ENCODE measurements around the gene TIPARP.
"Not testable (repeated sequence)": the region's sequence is repeated elsewhere in the genome, so short reads cannot be mapped to it uniquely, and the experiment has no call there.

Gene TIPARP

GRCh38 chr3:156648086-156648485 is 26.3 kb upstream of the TIPARP start:
- Histone ChIP-seq H3K36me3 (ENCODE audit: control insufficient read depth, insufficient read depth, low read length) (no peaks in the 10 kb centered on the region), H3K9me3 (ENCODE audit: control insufficient read depth, low read length) (peaks cover 3% of the 10 kb centered on the region), H3K27ac (ENCODE audit: low read depth, low read length, severe bottlenecking) (no peak overlapping the region), H3K4me3 (ENCODE audit: extremely low read depth, insufficient read depth, low read length, poor library complexity, severe bottlenecking) (no peak overlapping the region), H3K4me1 (ENCODE audit: control insufficient read depth, insufficient read depth, low read length, poor library complexity, severe bottlenecking) (peaks cover 12% of the 10 kb centered on the region)
- WGBS, 2 experiments (ENCODE audit: insufficient coverage in 2 of 2): 81 to 86% methylated on average over 1 to 2 of the region's 3 CpGs

- no peak overlapping the region for H3K4me3 ChIP-seq (ENCODE audit: extremely low read depth, insufficient read depth, low read length, poor library complexity, severe bottlenecking)
- peaks cover 3% of the 10 kb centered on the region for H3K9me3 ChIP-seq (ENCODE audit: control insufficient read depth, low read length)
- H3K27ac ChIP-seq (ENCODE audit: low read depth, low read length, severe bottlenecking): no peak overlapping the region
- no peaks in the 10 kb centered on the region for H3K4me1 ChIP-seq (ENCODE audit: control insufficient read depth, insufficient read depth, low read length, poor library complexity, severe bottlenecking)
- no CpG with 5 or more reads among the region's 1 CpG for WGBS, 2 experiments (ENCODE audit: insufficient coverage in 2 of 2)
- H3K36me3 ChIP-seq (ENCODE audit: control insufficient read depth, insufficient read depth, low read length): no peaks in the 10 kb centered on the region
These were observed 24.7 kb upstream of the TIPARP start for GRCh38 chr3:156649681-156650080.

GRCh38 chr3:156652661-156653060 is 21.7 kb upstream of the TIPARP start:
- H3K9me3 ChIP-seq (ENCODE audit: control insufficient read depth, low read length); H3K4me3 ChIP-seq (ENCODE audit: extremely low read depth, insufficient read depth, low read length, poor library complexity, severe bottlenecking); H3K36me3 ChIP-seq (ENCODE audit: control insufficient read depth, insufficient read depth, low read length); H3K4me1 ChIP-seq (ENCODE audit: control insufficient read depth, insufficient read depth, low read length, poor library complexity, severe bottlenecking); H3K27ac ChIP-seq (ENCODE audit: low read depth, low read length, severe bottlenecking): not testable (repeated sequence)
- WGBS, 2 experiments (ENCODE audit: insufficient coverage in 2 of 2): no CpG with 5 or more reads among the region's 2 CpGs

DNA sequence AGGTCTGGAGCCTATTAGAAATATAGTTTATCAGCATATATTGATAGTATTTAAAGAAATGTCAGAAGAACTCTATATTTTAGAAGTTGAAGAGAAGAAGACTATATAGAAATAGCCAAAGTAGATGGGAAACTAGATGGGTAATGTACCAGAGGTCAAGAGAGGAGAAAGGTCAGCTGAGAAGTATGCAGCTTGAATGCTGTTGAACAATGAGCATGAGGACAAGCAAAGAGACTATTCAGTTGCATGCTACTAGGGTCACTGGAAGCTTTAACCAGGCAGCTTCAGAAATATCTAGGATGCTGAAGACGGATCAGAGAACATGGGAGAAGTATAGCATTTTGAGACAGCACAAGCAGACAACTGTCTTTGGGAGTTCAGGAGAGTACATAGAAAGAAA is 19.6 kb upstream of the TIPARP start:
- Histone ChIP-seq H3K4me1 (ENCODE audit: control insufficient read depth, insufficient read depth, low read length, poor library complexity, severe bottlenecking) (no peaks in the 10 kb centered on the region), H3K4me3 (ENCODE audit: extremely low read depth, insufficient read depth, low read length, poor library complexity, severe bottlenecking) (no peak overlapping the region), H3K9me3 (ENCODE audit: control insufficient read depth, low read length) (no peaks in the 10 kb centered on the region), H3K36me3 (ENCODE audit: control insufficient read depth, insufficient read depth, low read length) (no peaks in the 10 kb centered on the region), H3K27ac (ENCODE audit: low read depth, low read length, severe bottlenecking) (no peak overlapping the region)
- WGBS, 2 experiments (ENCODE audit: insufficient coverage in 2 of 2): 100% methylated on average over 1 of the region's 1 CpG

- no peaks in the 10 kb centered on the region for H3K36me3 ChIP-seq (ENCODE audit: control insufficient read depth, insufficient read depth, low read length)
- 79 to 89% methylated on average over 2 of the region's 5 CpGs for WGBS, 2 experiments (ENCODE audit: insufficient coverage in 2 of 2)
- H3K27ac ChIP-seq (ENCODE audit: low read depth, low read length, severe bottlenecking): no peak overlapping the region
- H3K9me3 ChIP-seq (ENCODE audit: control insufficient read depth, low read length): no peaks in the 10 kb centered on the region
- H3K4me3 ChIP-seq (ENCODE audit: extremely low read depth, insufficient read depth, low read length, poor library complexity, severe bottlenecking): no peak overlapping the region
- no peaks in the 10 kb centered on the region for H3K4me1 ChIP-seq (ENCODE audit: control insufficient read depth, insufficient read depth, low read length, poor library complexity, severe bottlenecking)
These were observed 18.4 kb upstream of the TIPARP start for GRCh38 chr3:156655819-156656550.

GRCh38 chr3:156657440-156657839 is 16.9 kb upstream of the TIPARP start:
- H3K27ac ChIP-seq (ENCODE audit: low read depth, low read length, severe bottlenecking): no peak overlapping the region

DNA sequence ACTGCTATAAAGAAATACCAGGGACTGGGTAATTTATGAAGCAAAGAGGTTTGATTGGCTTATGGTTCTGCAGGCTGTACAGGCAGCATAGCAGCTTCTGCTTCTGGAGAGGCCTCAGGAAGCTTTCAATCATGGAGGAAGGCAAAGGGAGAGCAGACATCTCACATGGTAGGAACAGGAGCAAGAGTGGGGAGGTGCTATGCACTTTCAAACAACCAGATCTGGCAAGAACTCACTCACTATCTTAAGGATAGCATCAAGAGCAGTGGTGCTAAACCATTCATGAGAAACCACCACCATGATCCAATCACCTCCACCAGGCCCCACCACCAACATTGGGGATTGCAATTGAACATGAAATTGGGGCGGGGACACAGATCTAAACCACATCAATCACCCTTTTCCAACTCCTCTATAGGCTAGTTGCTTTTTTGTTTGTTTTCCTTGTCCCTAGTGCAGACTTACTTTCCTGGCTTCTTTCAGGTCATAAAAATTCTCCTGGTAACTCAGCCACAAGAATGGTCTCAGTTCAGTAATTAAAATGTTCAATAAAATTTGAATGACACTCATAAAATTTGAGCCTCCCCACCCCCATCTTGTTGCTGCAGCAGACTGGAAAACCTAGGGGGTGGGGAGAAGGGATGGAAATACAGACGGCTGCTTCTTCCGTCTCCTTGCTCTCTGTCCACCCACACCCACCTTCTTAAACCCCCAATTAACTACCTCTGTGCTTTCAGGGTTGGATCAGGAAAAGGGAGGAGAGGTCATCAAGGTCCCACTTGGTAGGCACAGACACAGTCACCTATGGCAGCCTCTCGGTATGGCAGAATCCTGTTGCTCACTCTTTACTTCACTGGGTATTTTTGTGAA is 16.3 kb upstream of the TIPARP start:
- Histone ChIP-seq H3K9me3 (ENCODE audit: control insufficient read depth, low read length) (no peaks in the 10 kb centered on the region), H3K36me3 (ENCODE audit: control insufficient read depth, insufficient read depth, low read length) (no peaks in the 10 kb centered on the region), H3K4me3 (ENCODE audit: extremely low read depth, insufficient read depth, low read length, poor library complexity, severe bottlenecking) (no peak overlapping the region), H3K27ac (ENCODE audit: low read depth, low read length, severe bottlenecking) (no peak overlapping the region), H3K4me1 (ENCODE audit: control insufficient read depth, insufficient read depth, low read length, poor library complexity, severe bottlenecking) (no peaks in the 10 kb centered on the region)
- WGBS, 2 experiments (ENCODE audit: insufficient coverage in 2 of 2): 89% methylated on average over 2 of the region's 4 CpGs; no CpG with 5 or more reads in 1 of the 2 experiments

More at GRCh38 chr3:156657440-156657839, 16.9 kb upstream of the TIPARP start:
- Histone ChIP-seq H3K4me1 (ENCODE audit: control insufficient read depth, insufficient read depth, low read length, poor library complexity, severe bottlenecking) (no peaks in the 10 kb centered on the region), H3K9me3 (ENCODE audit: control insufficient read depth, low read length) (no peaks in the 10 kb centered on the region), H3K36me3 (ENCODE audit: control insufficient read depth, insufficient read depth, low read length) (no peaks in the 10 kb centered on the region), H3K4me3 (ENCODE audit: extremely low read depth, insufficient read depth, low read length, poor library complexity, severe bottlenecking) (no peak overlapping the region)
- WGBS, 2 experiments (ENCODE audit: insufficient coverage in 2 of 2): 100% methylated on average over 2 of the region's 2 CpGs

DNA sequence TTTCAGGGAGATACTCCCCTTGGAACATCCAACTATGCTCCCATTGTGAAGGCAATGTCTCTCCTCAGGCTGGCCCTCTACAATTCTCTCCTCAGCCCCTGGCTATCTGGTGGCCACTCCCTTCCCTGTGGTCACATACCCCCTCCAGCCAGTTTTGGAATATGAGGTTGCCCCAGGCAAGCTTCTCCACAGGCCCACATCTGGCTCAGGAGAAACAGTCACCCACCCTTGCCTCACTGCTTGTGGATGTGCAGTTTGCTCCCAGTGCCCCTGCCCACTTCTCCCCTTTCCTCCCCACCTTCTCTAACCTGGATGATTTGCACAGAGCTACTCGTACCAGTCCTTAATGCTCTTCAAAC is 15.7 kb upstream of the TIPARP start:
- no peaks in the 10 kb centered on the region for H3K4me1 ChIP-seq (ENCODE audit: control insufficient read depth, insufficient read depth, low read length, poor library complexity, severe bottlenecking)
- H3K36me3 ChIP-seq (ENCODE audit: control insufficient read depth, insufficient read depth, low read length): no peaks in the 10 kb centered on the region
- no peak overlapping the region for H3K27ac ChIP-seq (ENCODE audit: low read depth, low read length, severe bottlenecking)
- WGBS, 2 experiments (ENCODE audit: insufficient coverage in 2 of 2): 100% methylated on average over 1 of the region's 1 CpG; no CpG with 5 or more reads in 1 of the 2 experiments
- no peak overlapping the region for H3K4me3 ChIP-seq (ENCODE audit: extremely low read depth, insufficient read depth, low read length, poor library complexity, severe bottlenecking)
- H3K9me3 ChIP-seq (ENCODE audit: control insufficient read depth, low read length): no peaks in the 10 kb centered on the region

DNA sequence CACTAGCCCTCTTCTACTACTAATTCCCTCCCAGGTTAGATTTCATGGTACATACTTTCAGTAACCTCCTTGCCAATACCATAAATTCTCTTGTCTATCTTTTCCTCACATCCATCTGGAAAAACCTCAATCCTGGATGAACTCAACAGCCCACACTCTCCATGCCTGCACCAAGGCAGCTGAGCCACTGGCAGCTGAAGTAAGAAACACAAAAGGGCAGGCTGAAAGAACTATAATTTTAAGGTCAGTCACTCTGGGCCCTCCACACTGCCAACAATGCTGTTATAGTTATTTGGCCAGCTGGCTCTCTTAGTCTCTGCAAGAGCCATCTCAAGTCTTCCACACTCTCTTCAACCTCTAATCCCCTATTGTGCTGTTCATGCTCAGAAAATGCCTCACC is 15.1 kb upstream of the TIPARP start:
- Histone ChIP-seq H3K27ac (ENCODE audit: low read depth, low read length, severe bottlenecking) (no peak overlapping the region), H3K9me3 (ENCODE audit: control insufficient read depth, low read length) (no peaks in the 10 kb centered on the region), H3K4me3 (ENCODE audit: extremely low read depth, insufficient read depth, low read length, poor library complexity, severe bottlenecking) (no peak overlapping the region), H3K4me1 (ENCODE audit: control insufficient read depth, insufficient read depth, low read length, poor library complexity, severe bottlenecking) (no peaks in the 10 kb centered on the region), H3K36me3 (ENCODE audit: control insufficient read depth, insufficient read depth, low read length) (no peaks in the 10 kb centered on the region)

GRCh38 chr3:156661155-156661554 is 13.2 kb upstream of the TIPARP start:
- no peak overlapping the region for H3K27ac ChIP-seq (ENCODE audit: low read depth, low read length, severe bottlenecking)
- WGBS, 2 experiments (ENCODE audit: insufficient coverage in 2 of 2): 85 to 90% methylated on average over 1 to 2 of the region's 2 CpGs
- no peaks in the 10 kb centered on the region for H3K4me1 ChIP-seq (ENCODE audit: control insufficient read depth, insufficient read depth, low read length, poor library complexity, severe bottlenecking)
- H3K9me3 ChIP-seq (ENCODE audit: control insufficient read depth, low read length): no peaks in the 10 kb centered on the region
- no peak overlapping the region for H3K4me3 ChIP-seq (ENCODE audit: extremely low read depth, insufficient read depth, low read length, poor library complexity, severe bottlenecking)
- H3K36me3 ChIP-seq (ENCODE audit: control insufficient read depth, insufficient read depth, low read length): no peaks in the 10 kb centered on the region
